ENCODE data around the gene MMP28. TPM values are rescaled to one million over a fixed set of nuclear protein-coding genes. Genes with fewer than 3 reads are reported as not detected.
"Not testable (repeated sequence)": the region's sequence is repeated elsewhere in the genome, so short reads cannot be mapped to it uniquely, and the experiment has no call there.

The MMP28 gene
- total RNA-seq, 1 donor from 2014 or later: 10.6 TPM

- TF ChIP-seq CTCF (IDR thresholded peaks at IDR 0.05; ENCODE audit: unreplicated experiment): no peak
These were observed 38.2 kb downstream of the MMP28 start for GRCh38 chr17:35757243-35757642.

GRCh38 chr17:35752945-35753764 is 42.3 kb downstream of the MMP28 start, which contains the start of gene GAS2L2:
TSS of gene GAS2L2 (minus strand) at chr17:35753239. CDS start at chr17:35752850, 389 bp downstream.
- Mint-ChIP-seq H3K9me3 (ENCODE audit: unreplicated experiment) (no peaks in the 10 kb centered on the region), H3K27me3 (ENCODE audit: unreplicated experiment) (peaks cover 8% of the 10 kb centered on the region), H3K36me3 (ENCODE audit: low read depth, unreplicated experiment) (no peaks in the 10 kb centered on the region), H3K27ac (ENCODE audit: unreplicated experiment) (no peak within 1 kb of the TSS), H3K4me1 (ENCODE audit: unreplicated experiment) (peaks cover 4% of the 10 kb centered on the region), H3K4me3 (ENCODE audit: unreplicated experiment) (no peak within 1 kb of the TSS)
- DNase-seq (ENCODE audit: low spot score): no peak
- no peak for TF ChIP-seq CTCF (IDR thresholded peaks at IDR 0.05; ENCODE audit: unreplicated experiment)

More at GRCh38 chr17:35757243-35757642, 38.2 kb downstream of the MMP28 start:
- no peak overlapping the region for H3K4me3 Mint-ChIP-seq (ENCODE audit: unreplicated experiment)
- DNase-seq (ENCODE audit: low spot score): no peak
- H3K27me3 Mint-ChIP-seq (ENCODE audit: unreplicated experiment): peaks cover 6% of the 10 kb centered on the region
- peaks cover 2% of the 10 kb centered on the region for H3K4me1 Mint-ChIP-seq (ENCODE audit: unreplicated experiment)
- H3K9me3 Mint-ChIP-seq (ENCODE audit: unreplicated experiment): no peaks in the 10 kb centered on the region
- no peak overlapping the region for H3K27ac Mint-ChIP-seq (ENCODE audit: unreplicated experiment)
- H3K36me3 Mint-ChIP-seq (ENCODE audit: low read depth, unreplicated experiment): peaks cover 5% of the 10 kb centered on the region

- TF ChIP-seq CTCF (IDR thresholded peaks at IDR 0.05; ENCODE audit: unreplicated experiment): no peak
- H3K4me1 Mint-ChIP-seq (ENCODE audit: unreplicated experiment): peaks cover 4% of the 10 kb centered on the region
- no peak overlapping the region for H3K4me3 Mint-ChIP-seq (ENCODE audit: unreplicated experiment)
- DNase-seq (ENCODE audit: low spot score): no peak
- H3K9me3 Mint-ChIP-seq (ENCODE audit: unreplicated experiment): no peaks in the 10 kb centered on the region
- no peak overlapping the region for H3K27ac Mint-ChIP-seq (ENCODE audit: unreplicated experiment)
- H3K36me3 Mint-ChIP-seq (ENCODE audit: low read depth, unreplicated experiment): no peaks in the 10 kb centered on the region
- peaks cover 8% of the 10 kb centered on the region for H3K27me3 Mint-ChIP-seq (ENCODE audit: unreplicated experiment)
These were observed 43.0 kb downstream of the MMP28 start for GRCh38 chr17:35752471-35752870.

GRCh38 chr17:35751541-35751940 is 43.9 kb downstream of the MMP28 start:
- not testable (repeated sequence) for H3K27ac Mint-ChIP-seq (ENCODE audit: unreplicated experiment); H3K27me3 Mint-ChIP-seq (ENCODE audit: unreplicated experiment); H3K9me3 Mint-ChIP-seq (ENCODE audit: unreplicated experiment); H3K4me3 Mint-ChIP-seq (ENCODE audit: unreplicated experiment); H3K4me1 Mint-ChIP-seq (ENCODE audit: unreplicated experiment); H3K36me3 Mint-ChIP-seq (ENCODE audit: low read depth, unreplicated experiment); DNase-seq (ENCODE audit: low spot score)

GRCh38 chr17:35750526-35751395 is 44.7 kb downstream of the MMP28 start:
- TF ChIP-seq CTCF (IDR thresholded peaks at IDR 0.05; ENCODE audit: unreplicated experiment): no peak
- H3K36me3 Mint-ChIP-seq (ENCODE audit: low read depth, unreplicated experiment): no peaks in the 10 kb centered on the region

More at GRCh38 chr17:35750526-35751395, 44.7 kb downstream of the MMP28 start:
- no peak overlapping the region for H3K4me3 Mint-ChIP-seq (ENCODE audit: unreplicated experiment)
- H3K27me3 Mint-ChIP-seq (ENCODE audit: unreplicated experiment): peaks cover 10% of the 10 kb centered on the region
- peaks cover 4% of the 10 kb centered on the region for H3K4me1 Mint-ChIP-seq (ENCODE audit: unreplicated experiment)
- no peaks in the 10 kb centered on the region for H3K9me3 Mint-ChIP-seq (ENCODE audit: unreplicated experiment)
- no peak overlapping the region for H3K27ac Mint-ChIP-seq (ENCODE audit: unreplicated experiment)
- no peak for DNase-seq (ENCODE audit: low spot score)
